H4 (cell line): ENCODE measurements around the gene HGS. TPM values are rescaled to one million over a fixed set of nuclear protein-coding genes. Genes with fewer than 3 reads are reported as not detected.

Experiments used
- DNase-seq: peaks from one replicate; pipeline ENCODE4 v3.0.0-alpha.2; 2015; ENCODE audit warnings: low spot score
- total RNA-seq: library from RNA; depleted of rRNA; stranded (reverse); fragments of >200 nt; shearing (Covaris generic); gene quantifications from 2 replicates; pipeline ENCODE4 v1.2.3, GENCODE V29; 2014; rRNA removed

Gene HGS
- total RNA-seq, 1 experiment from 2014 or later = 26.6 TPM

- DNase-seq = no peak
These were observed 57.3 kb downstream of the HGS start for GRCh38 chr17:81741049-81741593.

GRCh38 chr17:81741594-81742452, 58.0 kb downstream of the HGS start:
- DNase-seq = no peak

Other genes with a start within 250 kb of the HGS start
- 1,105 and 1,576 TPM in 2 replicates for gene ACTG1, start 171.2 kb upstream of the HGS start, total RNA-seq
- gene FSCN2, start 155.6 kb upstream of the HGS start, total RNA-seq = 0.27 TPM in 1 of 2 replicates, not detected in the other
- 6.6 and 7.4 TPM in 2 replicates for gene FAAP100, start 131.7 kb upstream of the HGS start, total RNA-seq
- gene NPLOC4, start 46.9 kb upstream of the HGS start, total RNA-seq = 55.0 and 63.7 TPM in 2 replicates
- 0.06 and 1.5 TPM in 2 replicates for gene TSPAN10, start 46.8 kb upstream of the HGS start, total RNA-seq
- not detected in 2 replicates for gene PDE6G, start 27.5 kb upstream of the HGS start, total RNA-seq
- 36.3 and 47.4 TPM in 2 replicates for gene OXLD1, start 17.4 kb upstream of the HGS start, total RNA-seq
- 10.7 and 16.7 TPM in 2 replicates for gene CCDC137, start 17.3 kb upstream of the HGS start, total RNA-seq
- gene ARL16, start 214 bp upstream of the HGS start, total RNA-seq = 31.1 and 47.5 TPM in 2 replicates
- 16.9 and 21.9 TPM in 2 replicates for gene MRPL12, start 19.4 kb downstream of the HGS start, total RNA-seq
- 51.6 and 77.0 TPM in 2 replicates for gene SLC25A10, start 28.3 kb downstream of the HGS start, total RNA-seq
- not detected in 2 replicates for gene GCGR, start 120.1 kb downstream of the HGS start, total RNA-seq
- 13.7 and 14.9 TPM in 2 replicates for gene MCRIP1, start 149.3 kb downstream of the HGS start, total RNA-seq
- not detected in 2 replicates for gene PPP1R27, start 151.0 kb downstream of the HGS start, total RNA-seq
- gene P4HB, start 176.5 kb downstream of the HGS start, total RNA-seq = 921 and 1,439 TPM in 2 replicates
- gene ARHGDIA, start 187.3 kb downstream of the HGS start, total RNA-seq = 78.2 and 78.9 TPM in 2 replicates
- gene ALYREF, start 207.6 kb downstream of the HGS start, total RNA-seq = 149 and 166 TPM in 2 replicates
- gene ANAPC11, start 207.7 kb downstream of the HGS start, total RNA-seq = 189 and 222 TPM in 2 replicates
- gene NPB, start 218.2 kb downstream of the HGS start, total RNA-seq = 0.04 TPM in 1 of 2 replicates, not detected in the other
- gene PCYT2, start 227.4 kb downstream of the HGS start, total RNA-seq = 34.7 and 39.0 TPM in 2 replicates
- 5.5 and 8.7 TPM in 2 replicates for gene SIRT7, start 234.2 kb downstream of the HGS start, total RNA-seq
- 8.7 and 9.3 TPM in 2 replicates for gene MAFG, start 243.7 kb downstream of the HGS start, total RNA-seq